Mesodermal cell (in vitro differentiated cells): ENCODE results near the gene EMC10.
"Not testable (repeated sequence)": the region's sequence is repeated elsewhere in the genome, so short reads cannot be mapped to it uniquely, and the experiment has no call there.

Experiments
- H3K27ac ChIP-seq: 2 replicates; pipeline ENCODE4 v1.7.0; 2013; ENCODE audit warnings: mild to moderate bottlenecking, low read depth, low read length, moderate library complexity; ENCODE audit not compliant: severe bottlenecking
- H3K36me3 ChIP-seq: 2 replicates; pipeline ENCODE4 v1.7.1; 2013; ENCODE audit warnings: mild to moderate bottlenecking, low read length, moderate library complexity; ENCODE audit not compliant: control insufficient read depth, insufficient read depth
- H3K4me1 ChIP-seq: one replicate; pipeline ENCODE4 v1.7.1; 2013; ENCODE audit warnings: mild to moderate bottlenecking, low read length; ENCODE audit not compliant: insufficient read depth, control insufficient read depth, poor library complexity, severe bottlenecking
- H3K4me3 ChIP-seq: 2 replicates; pipeline ENCODE4 v1.7.0; 2013; ENCODE audit warnings: low read length, control low read depth, mild to moderate bottlenecking; ENCODE audit not compliant: insufficient read depth, poor library complexity, severe bottlenecking; ENCODE audit errors: extremely low read depth
- H3K9me3 ChIP-seq: 2 replicates; pipeline ENCODE4 v1.7.1; 2013; ENCODE audit warnings: mild to moderate bottlenecking, low read length, moderate library complexity; ENCODE audit not compliant: control insufficient read depth
- WGBS, 2 experiments: methylation state at CpG; one replicate each; pipeline ENCODE4 v1.1.5; 2013; ENCODE audit warnings: missing lambda C conversion rate in 2 of 2; ENCODE audit not compliant: insufficient coverage in 2 of 2; 5-methylcytosine and 5-hydroxymethylcytosine counted together

EMC10 gene

DNA sequence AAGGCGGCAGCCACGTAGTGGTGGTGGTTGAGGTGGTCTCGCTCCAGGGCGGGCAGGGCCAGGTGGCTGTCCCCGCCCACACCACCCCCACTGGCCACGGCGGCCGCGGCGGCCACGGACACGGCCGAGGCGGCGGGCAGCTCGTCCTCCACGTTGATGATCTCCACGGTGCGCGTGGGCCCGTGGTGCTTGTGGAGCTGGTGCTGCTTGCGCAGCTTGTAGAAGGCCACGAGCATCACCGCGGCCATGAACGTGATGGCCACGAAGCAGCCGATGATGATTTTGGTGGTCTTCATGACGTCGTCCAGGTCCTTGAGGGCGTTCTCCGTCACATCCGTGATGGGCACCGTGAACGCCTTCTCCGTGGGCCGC lies 41.4 kb downstream of the EMC10 start:
- H3K36me3 ChIP-seq, result peaks cover 14% of the 10 kb centered on the region
- no peak overlapping the region for H3K4me3 ChIP-seq
- no peaks in the 10 kb centered on the region for H3K9me3 ChIP-seq
- 96 to 97% methylated on average over 33 to 37 of the region's 37 CpGs for WGBS, 2 experiments
- no peak overlapping the region for H3K27ac ChIP-seq
- H3K4me1 ChIP-seq, result no peaks in the 10 kb centered on the region

DNA sequence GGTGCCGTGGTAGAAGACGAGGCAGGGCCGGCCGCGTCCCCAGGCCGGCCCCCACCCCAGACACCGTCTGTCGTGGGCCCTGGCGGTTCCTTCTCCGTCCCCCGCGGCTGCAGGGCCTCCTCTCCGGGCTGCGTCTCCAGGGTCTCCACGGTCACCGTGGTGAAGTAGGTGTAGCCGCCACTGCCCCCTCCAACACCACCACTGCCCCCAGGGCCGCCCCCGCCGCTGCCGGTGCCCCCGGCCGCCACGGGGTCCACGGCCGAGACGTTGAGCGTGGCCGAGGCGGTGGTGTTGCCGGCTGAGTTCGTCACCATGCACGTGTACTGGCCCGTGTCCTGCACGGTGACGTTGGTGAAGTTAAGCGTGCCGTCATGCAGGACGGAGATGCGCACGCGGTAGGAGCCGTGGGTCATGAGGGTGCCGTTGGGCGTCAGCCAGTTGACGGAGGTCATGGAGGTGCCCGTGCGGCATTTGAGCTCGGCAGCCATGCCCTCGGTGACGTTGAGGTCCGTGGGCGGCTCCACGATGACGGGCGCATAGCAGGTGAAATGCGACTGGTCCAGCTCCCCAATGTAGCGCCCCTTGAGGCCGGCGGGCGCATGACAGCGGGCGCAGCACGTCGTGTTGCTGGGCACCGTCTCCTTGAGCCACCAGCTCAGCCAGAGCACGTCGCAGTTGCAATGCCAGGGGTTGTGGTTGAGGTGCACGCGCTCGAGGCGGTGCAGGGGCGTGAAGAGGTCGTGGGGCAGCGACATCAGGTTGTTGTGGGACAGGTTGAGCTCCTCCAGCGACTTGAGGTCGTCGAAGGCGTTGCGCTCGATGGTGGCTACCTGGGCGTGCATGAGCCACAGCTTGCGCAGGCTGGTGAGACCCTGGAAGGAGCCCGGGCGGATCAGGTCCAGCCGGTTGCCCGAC lies 42.0 kb downstream of the EMC10 start:
- Histone ChIP-seq H3K9me3 (no peaks in the 10 kb centered on the region), H3K4me3 (no peak overlapping the region), H3K4me1 (no peaks in the 10 kb centered on the region), H3K27ac (no peak overlapping the region), H3K36me3 (peaks cover 14% of the 10 kb centered on the region)
- 94% methylated on average over 76 to 87 of the region's 87 CpGs for WGBS, 2 experiments

DNA sequence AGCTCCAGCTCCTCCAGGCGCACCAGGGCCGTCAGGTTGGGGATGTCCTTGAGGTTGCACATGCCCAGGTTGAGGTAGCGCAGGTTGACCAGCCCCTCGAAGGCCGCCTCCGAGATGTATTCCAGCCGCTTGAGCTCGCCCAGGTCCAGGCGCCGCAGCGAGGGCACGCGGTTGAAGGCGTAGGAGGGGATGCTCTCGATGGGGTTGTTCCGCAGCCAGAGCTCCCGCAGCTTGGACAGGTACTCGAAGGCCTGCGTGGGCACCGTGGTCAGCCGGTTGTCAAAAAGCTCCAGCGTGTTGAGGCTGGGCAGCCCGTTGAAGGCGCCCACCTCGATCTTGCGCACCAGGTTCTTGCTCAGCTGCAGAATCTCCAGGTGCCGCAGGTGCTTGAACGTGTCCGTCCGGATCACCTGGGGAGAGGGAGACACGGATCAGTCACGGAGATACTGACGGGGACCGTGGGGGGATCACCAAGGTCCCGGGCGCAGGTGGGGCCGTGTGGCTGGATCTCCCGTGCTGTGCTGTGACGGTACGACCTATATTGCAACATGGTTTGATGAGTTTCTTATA lies 42.8 kb downstream of the EMC10 start:
- Histone ChIP-seq H3K9me3 (no peaks in the 10 kb centered on the region), H3K4me3 (no peak overlapping the region), H3K27ac (no peak overlapping the region), H3K36me3 (peaks cover 14% of the 10 kb centered on the region), H3K4me1 (no peaks in the 10 kb centered on the region)
- WGBS, 2 experiments, result 95 to 96% methylated on average over 38 to 40 of the region's 40 CpGs

DNA sequence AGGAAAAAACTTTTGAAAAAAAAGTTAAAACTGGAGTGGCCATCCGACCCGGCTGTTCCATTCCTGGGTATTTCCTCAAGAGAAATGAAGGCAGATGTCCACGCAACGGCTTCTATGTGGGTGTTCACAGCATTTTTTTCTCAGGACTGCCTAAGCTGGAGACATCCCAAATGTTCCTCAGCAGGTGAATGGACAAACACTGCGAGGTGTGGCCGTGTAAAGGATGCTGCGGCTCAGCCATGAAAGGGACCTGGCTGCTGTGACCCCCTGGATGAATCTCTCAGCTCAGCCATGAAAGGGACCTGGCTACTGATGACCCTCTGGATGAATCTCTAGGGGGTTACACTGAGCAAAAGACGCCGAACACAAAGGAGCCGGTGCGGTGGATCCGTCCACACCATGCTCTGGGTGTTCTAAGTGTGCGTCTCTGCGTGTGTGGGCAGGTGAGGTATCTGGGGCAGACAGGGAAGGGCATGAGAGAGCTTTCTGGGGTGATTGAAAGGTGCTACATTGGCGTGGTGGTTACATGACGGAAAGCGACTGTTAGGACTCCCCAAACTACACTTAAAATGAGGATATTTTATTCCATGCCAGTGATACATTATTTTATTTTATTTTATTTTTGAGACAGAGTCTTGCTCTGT lies 44.6 kb downstream of the EMC10 start:
- Histone ChIP-seq H3K4me3 (no peak overlapping the region), H3K36me3 (peaks cover 19% of the 10 kb centered on the region), H3K27ac (no peak overlapping the region), H3K9me3 (no peaks in the 10 kb centered on the region), H3K4me1 (no peaks in the 10 kb centered on the region)
- WGBS, 2 experiments, result 88 to 93% methylated on average over 14 of the region's 17 CpGs

DNA sequence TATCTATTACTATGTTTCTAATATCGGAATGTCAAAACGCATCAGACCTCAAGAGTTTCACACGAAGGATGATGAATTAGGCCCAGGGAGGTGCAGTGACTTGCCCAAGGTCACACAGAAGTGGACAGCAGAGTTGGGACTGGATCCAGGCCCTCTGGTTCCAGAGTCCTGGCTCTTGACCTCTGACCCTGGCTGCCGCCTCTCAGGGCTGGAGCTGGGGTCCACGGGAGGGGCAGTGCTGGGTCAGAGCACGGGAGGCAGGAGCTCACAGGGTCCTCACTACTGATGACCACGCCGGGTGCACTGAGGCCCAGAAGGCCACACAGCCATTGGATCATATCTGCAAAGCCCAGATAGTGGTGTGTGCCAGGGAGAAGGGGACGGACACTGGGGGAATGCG lies 46.6 kb downstream of the EMC10 start:
- Histone ChIP-seq H3K36me3 (peaks cover 15% of the 10 kb centered on the region), H3K4me3 (no peak overlapping the region), H3K9me3 (no peaks in the 10 kb centered on the region), H3K4me1 (no peaks in the 10 kb centered on the region), H3K27ac (no peak overlapping the region)
- 89 to 98% methylated on average over 5 to 10 of the region's 10 CpGs for WGBS, 2 experiments

DNA sequence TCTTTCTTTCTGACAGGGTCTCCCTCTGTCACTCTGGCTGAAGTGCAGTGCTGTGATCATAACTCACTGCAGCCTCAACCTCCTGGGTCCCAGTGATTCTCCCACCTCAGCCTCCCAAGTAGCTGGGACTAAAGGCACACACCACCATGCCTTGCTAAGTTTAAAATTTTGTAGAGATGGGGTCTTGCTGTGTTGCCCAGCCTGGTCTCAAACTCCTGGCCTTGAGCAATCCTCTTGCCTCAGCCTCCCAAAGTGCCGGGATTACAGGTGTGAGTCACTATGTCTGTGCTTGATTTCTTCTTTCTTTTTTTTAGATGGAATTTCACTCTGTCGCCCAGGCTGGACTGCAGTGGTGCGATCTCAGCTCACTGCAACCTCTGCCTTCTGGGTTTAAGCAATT lies 51.7 kb downstream of the EMC10 start:
- not testable (repeated sequence) for H3K9me3 ChIP-seq, H3K36me3 ChIP-seq, H3K4me1 ChIP-seq, H3K4me3 ChIP-seq, H3K27ac ChIP-seq
- 86 to 90% methylated on average over 3 of the region's 3 CpGs for WGBS, 2 experiments

DNA sequence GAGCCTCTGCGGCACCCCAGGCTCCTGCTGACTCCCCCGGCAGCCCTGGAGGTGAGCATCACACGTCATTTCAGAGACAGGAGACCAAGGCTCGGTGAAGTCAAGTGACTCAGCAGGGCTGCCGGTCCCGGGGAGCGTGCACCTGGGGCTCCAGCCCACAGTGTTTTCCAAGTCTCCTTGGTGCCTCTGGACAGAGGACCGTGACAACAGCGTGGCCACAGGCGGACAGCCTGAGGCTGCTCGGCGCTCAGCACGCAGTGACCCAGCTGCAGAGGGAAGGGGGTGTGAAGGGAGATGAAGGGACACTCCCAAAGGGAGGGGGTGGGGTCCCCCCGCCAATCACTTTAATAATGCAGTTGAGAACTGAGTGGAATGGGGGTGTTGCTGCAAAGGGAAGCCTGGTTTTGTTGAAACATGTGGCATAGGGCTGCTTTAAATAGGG lies 54.9 kb downstream of the EMC10 start:
- no peak overlapping the region for H3K27ac ChIP-seq
- peaks cover 13% of the 10 kb centered on the region for H3K36me3 ChIP-seq
- no peak overlapping the region for H3K4me3 ChIP-seq
- WGBS, 2 experiments, result 63 to 71% methylated on average over 9 to 14 of the region's 14 CpGs
- no peaks in the 10 kb centered on the region for H3K4me1 ChIP-seq
- peaks cover 22% of the 10 kb centered on the region for H3K9me3 ChIP-seq

DNA sequence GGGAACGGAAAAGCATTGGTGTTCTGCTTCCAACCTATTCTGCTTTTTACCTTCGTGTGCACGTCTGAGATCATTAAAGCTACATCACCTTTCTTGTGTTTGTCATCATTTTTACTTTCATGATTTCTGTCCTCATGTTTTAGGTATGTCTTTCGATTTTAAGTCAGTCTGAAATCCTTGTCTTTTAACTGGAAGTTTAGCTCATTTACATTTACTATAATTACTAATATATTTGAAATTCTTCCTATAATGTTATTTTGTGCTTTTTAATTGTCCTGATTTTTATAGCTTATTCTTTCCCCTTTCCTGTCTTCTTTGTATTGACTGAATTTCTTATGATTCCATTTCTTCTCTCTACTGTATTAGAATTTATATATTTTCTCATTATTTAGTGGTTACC lies 56.6 kb downstream of the EMC10 start:
- H3K4me3 ChIP-seq, result no peak overlapping the region
- WGBS, 2 experiments, result 69 to 72% methylated on average over 3 of the region's 4 CpGs
- H3K27ac ChIP-seq, result no peak overlapping the region

DNA sequence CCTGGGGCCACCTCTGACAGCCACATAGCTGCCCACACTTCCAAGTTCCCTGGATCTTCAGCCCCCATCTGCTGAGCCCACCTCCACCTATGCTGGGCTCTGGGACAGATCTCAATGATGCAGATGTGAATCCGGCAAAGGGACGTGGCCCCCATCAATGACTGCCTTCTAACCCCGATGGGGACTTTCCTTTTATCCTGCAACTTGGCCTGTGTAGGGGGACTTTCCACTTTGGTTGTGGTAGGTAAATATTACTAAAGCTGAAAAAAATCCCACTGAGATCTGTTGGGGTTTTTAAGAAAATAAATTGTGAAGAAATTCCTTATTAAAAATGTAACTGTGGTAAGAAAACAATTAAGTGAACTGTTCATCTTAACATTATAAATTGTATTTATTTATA lies 58.2 kb downstream of the EMC10 start:
- H3K4me3 ChIP-seq, result no peak overlapping the region
- peaks cover 22% of the 10 kb centered on the region for H3K9me3 ChIP-seq
- WGBS, 2 experiments, result 100% methylated on average over 2 of the region's 3 CpGs; no CpG with 5 or more reads in 1 of the 2 experiments
- no peaks in the 10 kb centered on the region for H3K4me1 ChIP-seq
- no peak overlapping the region for H3K27ac ChIP-seq
- H3K36me3 ChIP-seq, result peaks cover 13% of the 10 kb centered on the region

More for the DNA sequence above, 56.6 kb downstream of the EMC10 start:
- Histone ChIP-seq H3K4me1 (no peaks in the 10 kb centered on the region), H3K36me3 (peaks cover 13% of the 10 kb centered on the region), H3K9me3 (peaks cover 22% of the 10 kb centered on the region)

DNA sequence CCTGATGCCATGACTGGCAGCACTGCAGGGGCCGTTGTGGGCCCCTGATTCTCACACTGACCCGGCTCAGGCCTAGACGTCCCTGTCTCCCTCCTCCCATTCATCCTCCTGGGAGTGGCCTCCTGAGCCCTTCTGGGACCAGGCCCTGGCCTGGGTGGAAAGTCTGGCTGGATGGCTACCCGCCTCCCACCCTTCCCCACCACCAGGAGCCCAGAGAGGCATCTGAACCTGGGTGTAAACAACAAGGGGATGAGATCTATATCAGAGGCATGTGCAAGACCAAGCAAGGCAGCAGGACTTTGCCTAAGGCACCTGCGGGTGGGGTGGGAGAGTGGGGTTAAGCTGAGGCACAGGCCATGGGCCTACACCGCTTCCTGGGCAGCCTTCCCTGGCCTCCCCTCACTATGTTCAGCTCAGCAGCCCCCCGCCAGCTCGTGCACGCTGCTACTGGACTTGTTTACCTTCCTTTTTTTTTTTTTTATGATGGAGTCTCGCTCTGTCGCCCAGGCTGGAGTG lies 59.4 kb downstream of the EMC10 start:
- H3K4me3 ChIP-seq, result no peak overlapping the region
- peaks cover 22% of the 10 kb centered on the region for H3K9me3 ChIP-seq
- no peak overlapping the region for H3K27ac ChIP-seq
- no peaks in the 10 kb centered on the region for H3K4me1 ChIP-seq
- WGBS, 2 experiments, result 67 to 73% methylated on average over 7 to 8 of the region's 11 CpGs
- H3K36me3 ChIP-seq, result peaks cover 13% of the 10 kb centered on the region
